Vagina (tissue), 2 donors: Measurements from ENCODE around the gene OTULIN.

ENCODE experiments used
- CTCF ChIP-seq, 3 experiments: fragments of 450-650 bp in 2 of 3; fragments of 200-600 bp in 1 of 3; sonication (generic) in 1 of 3; IDR thresholded peaks; one replicate each; pipeline ENCODE4 v1.5.1; 2017 to 2019; ENCODE audit warnings: antibody characterized with exemption in 3 of 3, mild to moderate bottlenecking in 2 of 3, moderate library complexity in 2 of 3
- POLR2A ChIP-seq, 2 donors: fragments of 450-650 bp; IDR thresholded peaks; one replicate each; pipeline ENCODE4 v1.6.1; 2017; ENCODE audit warnings: antibody characterized with exemption in 2 of 2, mild to moderate bottlenecking in 2 of 2, moderate library complexity in 2 of 2
- POLR2AphosphoS5 ChIP-seq, 2 donors: sonication (generic); formaldehyde crosslinking; IDR thresholded peaks; one replicate each; pipeline ENCODE4 v1.9.0; 2017; ENCODE audit warnings: antibody characterized with exemption in 2 of 2, mild to moderate bottlenecking in 2 of 2, low read depth in 1 of 2; ENCODE audit not compliant: insufficient read depth in 1 of 2

- TF ChIP-seq CTCF (IDR thresholded peaks at IDR 0.05) (no peak), POLR2A (IDR thresholded peaks at IDR 0.05) (no peak), POLR2AphosphoS5 (IDR thresholded peaks at IDR 0.05; ENCODE audit: insufficient read depth in 1 of 2, low read depth in 1 of 2) (no peak)
Observed at GRCh38 chr5:14730466-14730865, 65.9 kb downstream of the OTULIN start.
